Measurements from ENCODE around the gene SLC6A18. TPM values are rescaled to one million over a fixed set of nuclear protein-coding genes. Genes with fewer than 3 reads are reported as not detected.
"Not testable (repeated sequence)": the region's sequence is repeated elsewhere in the genome, so short reads cannot be mapped to it uniquely, and the experiment has no call there.

SLC6A18 gene
- total RNA-seq, 4 donors from 2014 or later: not detected

DNA sequence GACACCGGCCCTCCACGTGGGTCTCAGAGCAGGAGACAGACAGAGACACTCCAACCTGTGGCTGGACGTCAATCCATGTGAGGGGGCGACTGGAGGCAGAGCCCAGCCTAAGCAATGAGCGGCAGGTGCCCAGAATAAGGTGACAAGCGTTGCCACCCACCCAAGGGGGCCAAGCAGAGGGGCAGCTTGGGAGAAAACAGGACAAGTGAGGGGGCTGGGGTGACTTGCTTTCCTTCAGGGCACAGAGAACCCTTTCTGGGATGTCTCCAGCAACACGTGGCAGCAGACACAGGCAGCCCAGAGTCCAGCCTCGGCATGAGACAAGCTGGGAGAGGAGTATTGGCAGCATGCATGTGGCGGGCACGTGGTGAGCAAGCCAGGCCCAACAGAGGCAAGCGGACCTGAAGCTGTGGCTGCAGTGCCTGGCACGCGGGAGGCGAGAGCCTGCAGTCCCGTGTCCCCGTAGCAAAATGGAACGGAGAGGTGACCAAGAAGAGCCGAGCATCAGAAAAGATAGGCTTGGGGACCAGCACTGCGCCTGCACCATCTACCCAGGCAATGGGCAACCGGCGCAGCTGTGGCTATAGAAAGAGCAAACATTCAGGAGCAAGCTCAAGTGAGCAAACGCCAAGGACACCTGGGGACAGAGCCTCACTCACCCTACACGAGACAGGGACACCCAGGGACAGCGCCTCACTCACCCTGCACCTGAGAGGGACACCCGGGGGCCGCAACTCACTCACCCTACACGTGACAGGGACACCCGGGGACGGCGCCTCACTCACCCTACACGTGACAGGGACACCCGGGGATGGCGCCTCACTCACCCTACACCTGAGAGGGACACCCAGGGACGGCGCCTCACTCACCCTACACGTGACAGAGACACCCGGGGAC is 63.5 kb downstream of the SLC6A18 start:
- H3K27me3 ChIP-seq: peaks cover 0 to 16% of the 10 kb centered on the region in 2 donors
- WGBS, 2 donors: 93% methylated on average over 34 to 35 of the region's 37 CpGs
- H3K4me1 ChIP-seq: no peaks in the 10 kb centered on the region
- H3K27ac ChIP-seq: no peak overlapping the region
- TF ChIP-seq POLR2A (IDR thresholded peaks at IDR 0.05) (no peak), EP300 (IDR thresholded peaks at IDR 0.05) (no peak)
- TF ChIP-seq, protein P1, sequence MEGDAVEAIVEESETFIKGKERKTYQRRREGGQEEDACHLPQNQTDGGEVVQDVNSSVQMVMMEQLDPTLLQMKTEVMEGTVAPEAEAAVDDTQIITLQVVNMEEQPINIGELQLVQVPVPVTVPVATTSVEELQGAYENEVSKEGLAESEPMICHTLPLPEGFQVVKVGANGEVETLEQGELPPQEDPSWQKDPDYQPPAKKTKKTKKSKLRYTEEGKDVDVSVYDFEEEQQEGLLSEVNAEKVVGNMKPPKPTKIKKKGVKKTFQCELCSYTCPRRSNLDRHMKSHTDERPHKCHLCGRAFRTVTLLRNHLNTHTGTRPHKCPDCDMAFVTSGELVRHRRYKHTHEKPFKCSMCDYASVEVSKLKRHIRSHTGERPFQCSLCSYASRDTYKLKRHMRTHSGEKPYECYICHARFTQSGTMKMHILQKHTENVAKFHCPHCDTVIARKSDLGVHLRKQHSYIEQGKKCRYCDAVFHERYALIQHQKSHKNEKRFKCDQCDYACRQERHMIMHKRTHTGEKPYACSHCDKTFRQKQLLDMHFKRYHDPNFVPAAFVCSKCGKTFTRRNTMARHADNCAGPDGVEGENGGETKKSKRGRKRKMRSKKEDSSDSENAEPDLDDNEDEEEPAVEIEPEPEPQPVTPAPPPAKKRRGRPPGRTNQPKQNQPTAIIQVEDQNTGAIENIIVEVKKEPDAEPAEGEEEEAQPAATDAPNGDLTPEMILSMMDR (IDR thresholded peaks at IDR 0.05): no peak
- no peak for DNase-seq (ENCODE audit: low spot score in 2 of 2)
- H3K36me3 ChIP-seq: no peaks in the 10 kb centered on the region
- peaks cover 0 to 11% (median 0%) of the 10 kb centered on the region in 4 donors for H3K9me3 ChIP-seq
- H3K4me3 ChIP-seq: no peak overlapping the region

DNA sequence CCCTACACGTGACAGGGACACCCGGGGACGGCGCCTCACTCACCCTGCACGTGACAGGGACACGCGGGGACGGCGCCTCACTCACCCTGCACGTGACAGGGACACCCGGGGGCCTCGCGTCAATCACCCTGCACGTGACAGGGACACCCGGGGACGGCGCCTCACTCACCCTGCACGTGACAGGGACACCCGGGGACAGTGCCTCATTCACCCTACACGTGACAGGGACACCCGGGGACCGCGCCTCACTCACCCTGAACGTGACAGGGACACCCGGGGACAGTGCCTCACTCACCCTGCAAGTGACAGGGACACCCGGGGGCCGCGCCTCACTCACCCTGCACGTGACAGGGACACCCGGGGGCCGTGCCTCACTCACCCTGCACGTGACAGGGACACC is 64.4 kb downstream of the SLC6A18 start:
- DNase-seq (ENCODE audit: low spot score in 2 of 2); H3K4me1 ChIP-seq; H3K4me3 ChIP-seq; H3K36me3 ChIP-seq; H3K27ac ChIP-seq: not testable (repeated sequence)
- H3K27me3 ChIP-seq: peaks cover 0 to 24% of the 10 kb centered on the region in 2 donors
- WGBS, 2 donors: 90% methylated on average over 13 of the region's 32 CpGs; no CpG with 5 or more reads in 1 of the 2 donors
- H3K9me3 ChIP-seq: peaks cover 0 to 11% (median 0%) of the 10 kb centered on the region in 4 donors

DNA sequence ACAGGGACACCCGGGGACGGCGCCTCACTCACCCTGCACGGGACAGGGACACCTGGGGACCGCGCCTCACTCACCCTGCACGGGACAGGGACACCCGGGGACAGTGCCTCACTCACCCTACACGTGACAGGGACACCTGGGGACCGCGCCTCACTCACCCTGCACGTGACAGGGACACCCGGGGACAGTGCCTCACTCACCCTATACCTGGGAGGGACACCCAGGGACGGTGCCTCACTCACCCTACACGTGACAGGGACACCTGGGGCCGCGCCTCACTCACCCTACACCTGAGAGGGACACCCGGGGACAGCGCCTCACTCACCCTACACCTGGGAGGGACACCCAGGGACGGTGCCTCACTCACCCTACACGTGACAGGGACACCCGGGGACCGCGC is 65.8 kb downstream of the SLC6A18 start:
- Histone ChIP-seq H3K27me3 (peaks cover 0 to 36% of the 10 kb centered on the region in 2 donors), H3K4me1 (peaks cover 0 to 14% (median 3%) of the 10 kb centered on the region in 4 donors), H3K9me3 (peaks cover 0 to 11% (median 0%) of the 10 kb centered on the region in 4 donors)
- 84% methylated on average over 13 of the region's 24 CpGs; no CpG with 5 or more reads in 1 of the 2 donors for WGBS, 2 donors
- H3K4me3 ChIP-seq; H3K27ac ChIP-seq; DNase-seq (ENCODE audit: low spot score in 2 of 2); H3K36me3 ChIP-seq: not testable (repeated sequence)

DNA sequence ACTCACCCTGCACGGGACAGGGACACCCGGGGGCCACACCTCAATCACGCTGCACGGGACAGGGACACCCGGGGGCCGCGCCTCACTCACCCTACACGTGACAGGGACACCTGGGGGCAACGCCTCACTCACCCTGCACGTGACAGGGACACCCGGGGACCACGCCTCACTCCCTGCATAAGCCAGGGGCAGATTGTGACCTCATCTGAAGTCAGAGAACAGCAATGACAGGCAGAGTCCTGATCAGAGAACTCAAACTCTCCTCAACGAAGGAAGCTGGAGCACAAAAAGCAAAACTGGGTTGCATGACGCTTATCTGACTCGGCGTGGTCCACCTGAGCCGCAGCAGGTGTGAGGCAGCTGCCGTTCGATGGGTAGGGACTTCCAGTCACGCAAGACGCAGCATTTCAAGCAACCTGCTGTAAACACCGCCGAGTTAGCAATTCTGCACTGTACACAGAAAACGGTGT is 66.5 kb downstream of the SLC6A18 start:
- TF ChIP-seq POLR2A (IDR thresholded peaks at IDR 0.05) (no peak), EP300 (IDR thresholded peaks at IDR 0.05) (no peak)
- TF ChIP-seq, protein P1 (IDR thresholded peaks at IDR 0.05): no peak
- peaks cover 0 to 11% (median 0%) of the 10 kb centered on the region in 4 donors for H3K9me3 ChIP-seq
- 84 to 87% methylated on average over 24 of the region's 24 CpGs for WGBS, 2 donors
- no peak for DNase-seq (ENCODE audit: low spot score in 2 of 2)
- no peak overlapping the region for H3K27ac ChIP-seq
- no peak overlapping the region for H3K4me3 ChIP-seq
- no peaks in the 10 kb centered on the region for H3K36me3 ChIP-seq
- peaks cover 0 to 37% of the 10 kb centered on the region in 2 donors for H3K27me3 ChIP-seq
- H3K4me1 ChIP-seq: peaks cover 0 to 14% (median 3%) of the 10 kb centered on the region in 4 donors

DNA sequence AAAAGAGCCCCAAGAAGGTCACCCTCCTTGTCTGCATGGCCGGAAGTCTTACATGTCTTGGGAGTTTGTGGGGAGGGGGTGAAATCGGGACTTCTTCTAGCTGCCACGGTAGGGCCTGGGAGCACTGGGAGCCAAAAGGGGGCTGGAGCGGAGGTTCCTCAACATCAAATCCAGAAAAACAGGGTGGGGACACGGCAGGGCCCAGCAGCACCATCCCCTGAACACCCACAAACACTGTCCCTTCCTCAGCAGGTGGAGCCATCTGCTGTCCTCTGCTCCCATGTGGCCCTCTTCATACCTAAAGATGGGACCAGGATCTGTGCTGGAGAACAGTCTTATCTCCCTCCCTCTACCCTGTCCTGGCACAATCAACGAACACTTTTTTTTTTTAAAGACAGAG is 67.0 kb downstream of the SLC6A18 start:
- peaks cover 0 to 37% of the 10 kb centered on the region in 2 donors for H3K27me3 ChIP-seq
- peaks cover 0 to 14% (median 3%) of the 10 kb centered on the region in 4 donors for H3K4me1 ChIP-seq
- H3K36me3 ChIP-seq: no peaks in the 10 kb centered on the region
- TF ChIP-seq, protein P1 (IDR thresholded peaks at IDR 0.05): no peak
- no peak for TF ChIP-seq POLR2A (IDR thresholded peaks at IDR 0.05)
- TF ChIP-seq EP300 (IDR thresholded peaks at IDR 0.05): no peak
- peaks cover 0 to 11% (median 0%) of the 10 kb centered on the region in 4 donors for H3K9me3 ChIP-seq
- DNase-seq (ENCODE audit: low spot score in 2 of 2): no peak
- 77% methylated on average over 6 of the region's 6 CpGs for WGBS, 2 donors
- H3K4me3 ChIP-seq: no peak overlapping the region
- no peak overlapping the region for H3K27ac ChIP-seq

DNA sequence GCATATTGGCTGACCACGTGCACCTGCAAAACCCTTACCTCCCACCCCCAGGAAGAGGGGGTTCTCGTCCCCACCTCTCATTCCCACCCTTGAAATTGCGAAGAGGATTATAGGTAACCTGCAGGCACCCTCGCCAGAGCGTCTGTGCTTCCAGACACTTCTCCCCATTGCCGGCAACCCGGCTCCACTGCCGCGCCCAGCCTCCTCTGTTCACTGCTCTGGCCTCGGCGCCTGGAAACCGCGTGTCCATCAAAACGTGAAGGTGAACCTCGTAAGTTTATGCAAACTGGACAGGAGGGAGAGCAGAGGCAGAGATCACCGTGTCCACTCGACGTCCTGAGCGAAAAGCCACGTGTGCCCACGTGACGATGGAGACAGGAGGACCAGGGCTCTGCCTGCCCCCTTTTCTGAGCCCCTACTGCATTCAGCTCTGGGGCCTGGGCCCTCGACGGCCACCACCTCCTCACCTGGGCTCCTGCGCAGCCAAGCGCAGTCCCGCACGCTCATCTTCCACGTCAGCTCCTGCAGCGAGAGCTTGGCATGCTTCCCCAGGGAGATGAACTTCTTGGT is 67.8 kb downstream of the SLC6A18 start:
- peaks cover 0 to 37% of the 10 kb centered on the region in 2 donors for H3K27me3 ChIP-seq
- WGBS, 2 donors: 87% methylated on average over 20 to 30 of the region's 30 CpGs
- DNase-seq (ENCODE audit: low spot score in 2 of 2): no peak

More for the DNA sequence above, 67.8 kb downstream of the SLC6A18 start:
- H3K4me3 ChIP-seq: no peak overlapping the region
- peaks cover 0 to 11% (median 0%) of the 10 kb centered on the region in 4 donors for H3K9me3 ChIP-seq
- TF ChIP-seq, protein P1 (IDR thresholded peaks at IDR 0.05): no peak
- TF ChIP-seq POLR2A (IDR thresholded peaks at IDR 0.05) (no peak), EP300 (IDR thresholded peaks at IDR 0.05) (no peak)
- no peaks in the 10 kb centered on the region for H3K36me3 ChIP-seq
- peaks cover 0 to 14% (median 3%) of the 10 kb centered on the region in 4 donors for H3K4me1 ChIP-seq
- no peak overlapping the region for H3K27ac ChIP-seq

Data from tibial nerve (tissue), 4 donors.